GM13977 (cell line): Measurements from ENCODE around the gene MCM10.
"Not testable (repeated sequence)": the region's sequence is repeated elsewhere in the genome, so short reads cannot be mapped to it uniquely, and the experiment has no call there.

Source experiments
- DNase-seq: peaks from one replicate; pipeline ENCODE4 v3.0.0; 2012; ENCODE audit warnings: low spot score
- CTCF ChIP-seq: IDR thresholded peaks from 2 replicates; pipeline ENCODE4 v1.5.1; 2012; ENCODE audit warnings: mild to moderate bottlenecking, control low read depth; ENCODE audit not compliant: insufficient read depth; ENCODE audit errors: extremely low read depth, missing control alignments
- in situ Hi-C: fragments of 300-500 bp; cut with MboI; formaldehyde crosslinking; loops from one replicate; pipeline ENCODE4 v1.12.0; 2022; ENCODE audit warnings: low sequenced_read_pairs, low pct_unique_long_range_greater_than_20kb, mixed read lengths, inconsistent platforms; ENCODE audit not compliant: unreplicated experiment

The MCM10 gene

DNA sequence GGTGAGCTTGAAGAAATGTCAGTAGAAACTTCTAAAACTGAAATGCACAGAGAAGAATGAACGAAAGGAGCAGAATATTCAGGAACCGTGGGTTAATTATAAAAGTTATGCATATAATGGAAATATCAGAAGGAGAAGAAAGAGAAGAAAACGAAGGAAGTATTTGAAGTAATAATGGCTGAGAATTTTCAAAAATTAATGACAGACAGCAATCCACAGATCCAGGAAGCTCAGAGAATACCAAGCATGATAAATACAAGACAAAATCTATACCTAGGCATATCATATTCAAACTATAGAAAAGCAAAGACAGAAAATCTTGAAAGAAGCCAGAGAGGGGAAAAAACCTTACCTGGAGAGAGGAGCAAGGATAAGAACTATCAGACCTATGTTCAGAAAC lies 16.5 kb upstream of the MCM10 start:
- DNase-seq, result no peak
- in situ Hi-C loops, result no loop called here
- TF ChIP-seq CTCF, result no peak

- no peak for DNase-seq
- TF ChIP-seq CTCF, result no peak
- in situ Hi-C loops, result no loop called here
Observed at GRCh38 chr10:13146379-13146778, 15.0 kb upstream of the MCM10 start.

- in situ Hi-C loops, result no loop called here
- DNase-seq, result no peak
- no peak for TF ChIP-seq CTCF
Observed at GRCh38 chr10:13147161-13147560, 14.2 kb upstream of the MCM10 start.

DNA sequence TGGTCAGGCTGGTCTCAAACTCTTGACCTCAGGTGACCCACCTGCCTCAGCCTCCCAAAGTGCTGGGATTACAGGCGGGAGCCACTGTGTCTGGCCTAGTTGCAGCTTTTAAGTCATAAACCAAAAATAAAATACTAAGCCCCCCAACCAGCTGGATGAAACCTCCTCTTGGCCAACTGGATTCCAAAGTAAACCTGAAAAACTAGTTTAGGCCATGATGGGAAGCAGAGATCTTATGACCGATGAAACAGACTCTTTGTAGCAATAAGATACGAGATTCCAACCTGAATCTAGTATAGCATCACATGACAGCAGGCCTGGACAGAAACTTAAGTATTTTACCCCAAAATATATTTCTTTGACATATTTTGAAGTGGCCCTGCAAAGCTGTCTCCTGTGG lies 9.1 kb upstream of the MCM10 start:
- no peak for TF ChIP-seq CTCF
- no peak for DNase-seq
- in situ Hi-C loops, result no loop called here

- DNase-seq, in situ Hi-C loops: not testable (repeated sequence)
Observed at GRCh38 chr10:13155860-13156259, 5.5 kb upstream of the MCM10 start.

- in situ Hi-C loops, result no loop called here
- no peak for TF ChIP-seq CTCF
- no peak for DNase-seq
Observed at GRCh38 chr10:13158401-13158800, 3.0 kb upstream of the MCM10 start.

DNA sequence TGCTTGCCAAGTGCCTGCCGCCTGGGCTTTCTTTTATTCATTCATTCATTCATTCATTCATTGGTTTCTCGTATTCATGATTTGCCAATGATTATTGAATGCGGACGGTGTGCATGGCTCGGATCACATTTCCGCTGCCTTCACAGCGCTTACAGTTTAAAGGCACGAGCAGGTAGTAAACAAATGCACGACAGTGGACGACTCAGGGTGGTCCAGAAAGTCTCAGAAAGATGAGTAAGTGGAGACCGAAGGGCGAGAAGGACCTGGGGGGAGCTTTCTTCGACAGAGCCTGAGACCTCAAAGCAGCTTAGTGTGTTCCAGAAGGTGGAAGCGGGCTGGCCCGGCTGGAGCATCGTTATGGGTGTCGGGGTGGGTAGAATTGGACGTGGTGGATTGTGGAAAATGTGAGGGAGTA lies 506 bp downstream of the MCM10 start:
- no peak for DNase-seq
- no peak for TF ChIP-seq CTCF
- in situ Hi-C loops, result no loop called here
